HK-2 (cell line): ENCODE results near the gene PROX2.
A peak's percentile ranks its signal among the peaks of the same experiment; 100 is the strongest.

ENCODE experiments used
- DNase-seq: peaks from one replicate; pipeline ENCODE4 v3.0.0-alpha.2; 2018; ENCODE audit not compliant: unreplicated experiment

PROX2 gene

GRCh38 chr14:74875941-74876913 lies at the start of gene PROX2:
PROX2 (minus strand) TSS chr14:74876145; CDS start chr14:74863834, 12,311 bp downstream.
- DNase-seq: no peak

DNA sequence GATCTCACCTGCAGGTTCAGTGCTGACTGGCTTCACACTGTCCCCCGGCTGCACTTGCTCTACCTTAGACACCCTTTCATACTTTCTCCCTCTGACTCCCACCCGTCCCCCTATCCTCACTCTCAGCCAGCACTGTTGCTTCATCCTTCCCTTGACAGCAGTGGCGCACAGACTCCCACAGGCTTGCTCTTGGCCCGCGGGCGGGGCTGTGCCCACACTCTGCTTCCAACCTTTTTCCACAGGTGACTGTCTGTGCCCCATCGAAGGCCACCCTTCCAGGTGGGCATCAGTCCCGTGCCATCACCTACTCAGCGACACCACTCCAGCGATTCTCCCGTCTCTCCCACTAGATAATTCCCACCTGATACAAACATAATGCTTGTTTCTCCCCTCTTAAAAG lies 48.1 kb upstream of the PROX2 start:
- no peak for DNase-seq

GRCh38 chr14:74922752-74923401 lies 46.9 kb upstream of the PROX2 start, which contains the start of gene RPS6KL1:
RPS6KL1 (minus strand) TSS chr14:74923260; CDS start chr14:74921541, 1,719 bp downstream.
- DNase-seq: peak; percentile 76

DNA sequence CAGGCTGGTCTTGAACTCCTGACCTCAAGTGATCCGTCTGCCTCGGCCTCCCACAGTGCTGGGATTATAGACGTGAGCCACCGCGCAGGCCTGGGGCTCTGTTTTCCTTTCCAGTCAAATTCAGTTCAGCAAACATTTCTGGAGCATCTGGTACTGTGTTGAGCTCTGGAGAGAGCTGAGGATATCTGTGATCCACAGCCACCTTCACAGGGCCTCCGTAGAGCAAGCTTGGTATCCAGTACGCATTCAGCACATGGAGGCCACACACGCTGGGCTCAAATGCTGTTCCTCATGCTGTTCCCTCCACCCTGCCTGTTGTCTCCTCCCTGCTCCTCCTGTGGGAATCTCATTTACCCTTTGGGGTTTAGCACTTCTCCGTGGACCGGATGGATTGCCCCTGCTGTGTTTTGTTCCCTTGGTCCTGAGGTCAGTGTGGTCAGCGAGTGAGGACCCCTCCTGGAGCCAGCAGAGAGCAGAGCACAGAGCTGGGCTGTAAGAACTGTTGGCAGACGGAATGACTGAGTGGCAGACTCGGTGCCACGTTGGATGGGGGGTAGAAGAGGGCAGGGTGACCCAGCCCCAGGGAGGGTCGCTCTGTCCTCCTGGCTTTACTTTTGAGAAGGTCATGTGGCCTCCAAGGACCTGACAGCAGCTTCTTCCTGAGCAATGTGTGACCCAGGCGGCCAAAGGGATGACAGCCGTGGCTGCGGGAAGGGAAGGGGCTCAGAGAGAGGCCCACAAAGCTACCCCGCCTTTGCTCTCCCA lies 46.2 kb upstream of the PROX2 start:
- DNase-seq: no peak

- DNase-seq: no peak
Observed at GRCh38 chr14:74921053-74921620, 45.2 kb upstream of the PROX2 start.

- no peak for DNase-seq
Observed at GRCh38 chr14:74920281-74920680, 44.3 kb upstream of the PROX2 start.

DNA sequence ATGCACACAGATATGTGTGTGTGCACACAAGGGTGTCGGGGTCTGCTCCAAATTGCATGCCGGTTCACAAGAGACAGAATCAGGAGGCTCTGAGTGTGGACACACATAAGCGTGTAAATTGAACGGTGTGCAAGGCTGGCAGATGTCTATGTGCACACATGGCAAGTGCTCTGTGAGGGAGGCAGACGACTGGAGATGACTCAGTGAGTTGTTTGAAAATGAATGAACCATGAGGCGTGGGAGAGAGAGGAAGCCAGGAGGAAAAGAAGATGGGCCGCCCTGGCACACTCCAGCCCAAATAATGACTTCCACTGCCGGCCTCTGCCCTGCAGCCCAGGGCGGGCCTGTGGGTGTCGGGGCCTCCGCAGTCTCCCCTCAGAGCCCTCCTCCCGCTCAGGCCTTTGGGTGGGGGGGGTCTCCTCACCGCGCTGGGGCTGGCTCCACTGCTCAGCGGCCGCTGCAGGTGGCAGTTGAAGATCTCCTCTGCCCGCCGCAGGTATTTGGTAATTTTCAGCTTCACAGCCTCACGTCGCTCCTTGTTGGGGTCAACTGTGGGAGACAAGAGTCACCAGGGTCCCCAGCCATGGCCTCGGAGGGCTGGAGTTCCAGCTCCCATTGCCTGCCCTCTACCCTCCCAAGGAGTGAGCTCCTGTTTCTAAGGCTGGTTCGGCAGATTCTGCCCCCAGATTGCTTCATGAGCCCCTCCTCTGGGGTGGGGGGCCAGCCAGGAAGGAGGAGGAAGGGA lies 43.6 kb upstream of the PROX2 start:
- DNase-seq: no peak

DNA sequence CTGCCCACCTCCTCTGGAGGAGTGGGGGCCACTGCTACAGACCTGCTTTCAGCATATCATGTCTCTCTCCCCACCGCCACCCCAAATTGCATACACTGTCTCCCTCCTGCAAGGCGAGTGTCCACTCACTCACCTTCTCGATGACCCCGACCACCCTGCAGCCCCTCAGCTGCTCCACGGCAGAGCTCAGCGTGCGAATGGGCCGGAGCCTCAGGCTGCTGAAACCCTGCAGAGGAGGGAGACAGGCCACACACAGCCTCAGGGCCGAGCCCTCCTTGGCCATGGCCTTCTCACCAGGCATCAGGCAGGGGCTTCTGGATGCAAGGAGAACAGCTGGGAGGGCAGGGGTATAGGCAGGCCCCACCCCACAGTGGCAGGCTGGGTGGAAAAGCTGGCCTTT lies 42.4 kb upstream of the PROX2 start:
- DNase-seq: no peak

DNA sequence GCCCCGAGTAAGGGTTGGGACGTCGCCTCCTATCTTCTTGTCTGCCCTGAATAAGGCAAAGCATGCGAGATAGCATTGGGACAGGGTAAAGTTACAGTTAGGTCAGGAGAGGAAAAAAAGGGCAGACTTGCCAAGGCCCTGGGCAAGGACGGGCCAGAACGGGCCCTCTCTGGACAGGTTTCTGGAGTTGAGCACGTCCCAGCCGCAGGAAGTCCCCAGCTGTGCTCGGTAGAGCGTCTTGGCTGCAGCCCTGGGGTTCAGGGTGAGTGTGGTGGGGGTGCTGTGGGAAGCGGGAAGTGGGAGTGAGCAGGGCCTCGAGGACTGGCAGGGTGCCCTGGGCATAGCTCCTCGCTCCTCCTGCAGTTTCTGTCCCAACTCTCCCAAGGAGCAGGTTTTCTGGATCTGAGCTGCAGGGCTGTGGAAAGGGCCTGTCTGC lies 41.7 kb upstream of the PROX2 start:
- DNase-seq: no peak

DNA sequence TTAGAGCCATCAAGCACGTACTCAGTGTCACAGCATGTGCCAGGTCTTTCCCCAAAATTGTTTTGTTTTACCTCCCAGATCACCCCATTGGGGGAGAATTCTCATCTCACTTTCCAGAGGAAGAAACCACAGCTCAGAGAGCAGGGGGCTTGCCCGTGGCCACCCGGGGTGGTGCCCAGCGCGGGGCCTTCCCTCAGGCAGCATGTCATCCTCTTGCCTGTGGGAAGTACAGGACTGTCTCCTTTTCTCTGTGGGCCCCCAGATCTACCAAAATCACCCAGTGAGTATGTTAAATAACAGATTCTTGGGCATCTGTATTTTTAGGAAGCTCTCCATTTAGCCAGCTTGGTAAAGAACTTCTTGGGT lies 41.2 kb upstream of the PROX2 start:
- DNase-seq: no peak

- DNase-seq: no peak
Observed at GRCh38 chr14:74915826-74916225, 39.9 kb upstream of the PROX2 start.

DNA sequence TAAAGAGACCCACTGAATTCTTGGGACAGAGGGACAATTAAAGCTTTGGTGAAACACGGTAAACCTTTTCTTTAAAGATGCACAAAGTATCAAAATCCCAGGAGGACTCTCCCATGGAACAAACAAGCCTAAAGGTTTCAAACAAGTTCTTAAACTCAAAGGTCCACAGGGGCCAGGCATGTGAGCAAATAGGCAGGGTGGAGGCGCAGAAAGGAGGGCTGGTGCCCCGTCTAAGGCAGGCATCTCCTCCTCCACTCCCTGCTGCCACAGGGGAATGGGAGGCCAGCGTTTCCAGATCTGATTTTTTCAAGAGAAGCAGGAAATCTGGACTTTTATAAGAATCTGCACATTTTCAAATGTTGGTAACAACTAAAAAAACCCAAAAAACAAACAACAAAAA lies 39.5 kb upstream of the PROX2 start:
- DNase-seq: no peak

- DNase-seq: peak; percentile 42
Observed at GRCh38 chr14:74913986-74914573, 38.1 kb upstream of the PROX2 start.

- DNase-seq: no peak
Observed at GRCh38 chr14:74913393-74913910, 37.5 kb upstream of the PROX2 start.

- no peak for DNase-seq
Observed at GRCh38 chr14:74912801-74913200, 36.9 kb upstream of the PROX2 start.

GRCh38 chr14:74912111-74912510 lies 36.2 kb upstream of the PROX2 start:
- no peak for DNase-seq

GRCh38 chr14:74911704-74912103 lies 35.8 kb upstream of the PROX2 start:
- no peak for DNase-seq

DNA sequence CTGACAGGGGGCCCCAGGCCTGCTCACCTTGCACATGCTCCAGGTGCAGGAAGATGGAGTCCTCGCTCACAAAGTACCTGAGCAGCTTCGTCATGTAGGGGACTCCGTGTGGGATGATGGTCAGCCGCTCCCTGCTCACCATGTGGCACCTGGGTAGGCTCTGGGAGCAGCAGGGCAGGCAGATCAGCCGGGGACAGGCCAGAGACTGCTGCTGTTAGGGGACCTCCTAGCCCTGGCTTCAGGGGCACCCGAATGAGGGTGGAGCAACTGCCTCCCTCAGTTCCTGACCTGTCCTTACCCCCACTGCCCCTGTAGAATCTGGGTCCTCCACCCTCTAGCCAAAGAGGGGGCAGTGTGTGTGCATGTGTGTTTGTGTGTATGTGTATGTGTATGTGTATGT lies 35.3 kb upstream of the PROX2 start:
- DNase-seq: no peak

DNA sequence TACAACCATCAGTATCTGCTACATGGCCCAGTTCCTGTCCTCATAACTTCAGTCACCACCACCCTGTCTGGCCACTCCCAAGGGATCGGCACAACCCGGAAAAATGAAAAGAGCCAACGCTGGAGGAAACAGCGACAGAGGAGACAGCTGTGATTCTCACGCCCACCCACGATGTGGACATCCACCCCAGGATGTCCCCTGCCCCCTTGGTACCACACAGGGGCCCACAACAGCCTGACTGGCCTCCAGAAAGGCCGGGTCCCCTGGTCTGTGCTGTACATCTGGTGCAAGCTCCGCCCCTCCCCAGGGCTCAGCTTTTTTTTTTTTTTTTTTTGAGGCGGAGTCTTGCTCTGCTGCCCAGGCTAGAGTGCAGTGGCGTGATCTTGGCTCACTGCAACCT lies 34.6 kb upstream of the PROX2 start:
- DNase-seq: no peak

- DNase-seq: no peak
Observed at GRCh38 chr14:74909911-74910310, 34.0 kb upstream of the PROX2 start.

DNA sequence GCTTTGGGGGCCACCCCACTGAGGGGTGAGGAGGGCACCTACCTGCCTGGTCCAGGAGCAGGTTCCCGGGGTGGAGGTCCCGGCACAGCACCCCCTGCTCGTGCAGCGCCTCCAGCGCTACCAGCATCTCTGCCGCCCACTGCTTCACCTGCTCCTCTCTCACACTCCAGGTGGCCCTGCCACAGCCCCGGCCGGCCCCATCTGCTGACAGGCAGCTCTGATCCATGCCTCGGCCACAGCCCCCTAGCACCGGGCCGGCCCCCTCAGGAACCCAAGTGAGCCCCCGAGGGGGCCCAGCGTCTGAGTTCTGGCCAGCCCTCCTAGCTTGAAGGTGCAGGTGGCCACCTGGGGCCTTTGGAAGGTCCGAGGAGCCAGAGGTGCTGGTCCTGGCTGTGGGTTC lies 33.6 kb upstream of the PROX2 start:
- no peak for DNase-seq
